Prostate gland (tissue), 2 donors: ENCODE measurements around the gene FAM167B.

Experiments used
- CTCF ChIP-seq, 4 experiments: fragments of 200-600 bp in 2 of 4; fragments of 450-650 bp in 2 of 4; sonication (generic) in 2 of 4; IDR thresholded peaks; 1 replicate in 3 of 4; 2 replicates in 1 of 4; pipeline ENCODE4 v1.5.1; 2016 to 2019; ENCODE audit warnings: antibody characterized with exemption in 4 of 4, mild to moderate bottlenecking in 2 of 4, moderate library complexity in 2 of 4
- POLR2AphosphoS5 ChIP-seq: sonication (generic); formaldehyde crosslinking; IDR thresholded peaks from one replicate; pipeline ENCODE4 v1.6.1; 2017; ENCODE audit warnings: antibody characterized with exemption

- TF ChIP-seq CTCF (IDR thresholded peaks at IDR 0.05): no peak
- TF ChIP-seq POLR2AphosphoS5: no peak
Observed at GRCh38 chr1:32291145-32291707, 44.2 kb downstream of the FAM167B start.
